Breast epithelium (tissue), 3 donors: ENCODE results near the gene TAF10.

Source experiments
- CTCF ChIP-seq, 3 donors: fragments of 450-650 bp; IDR thresholded peaks; one replicate each; pipeline ENCODE4 v1.5.1; 2016 to 2017; ENCODE audit warnings: antibody characterized with exemption in 3 of 3, mild to moderate bottlenecking in 3 of 3, moderate library complexity in 3 of 3
- POLR2A ChIP-seq: fragments of 450-650 bp; IDR thresholded peaks from one replicate; pipeline ENCODE4 v1.6.1; 2016; ENCODE audit warnings: antibody characterized with exemption, mild to moderate bottlenecking, moderate library complexity
- POLR2AphosphoS5 ChIP-seq, 3 donors: sonication (generic); formaldehyde crosslinking; IDR thresholded peaks; one replicate each; pipeline ENCODE4 v1.6.1; 2017; ENCODE audit warnings: antibody characterized with exemption in 3 of 3

- TF ChIP-seq CTCF (IDR thresholded peaks at IDR 0.05) (no peak), POLR2AphosphoS5 (IDR thresholded peaks at IDR 0.05) (no peak), POLR2A (no peak)
Observed at GRCh38 chr11:6650104-6650503, 38.1 kb upstream of the TAF10 start.
